Loucy (cell line): ENCODE data around the gene AADAC.
"Not testable (repeated sequence)": the region's sequence is repeated elsewhere in the genome, so short reads cannot be mapped to it uniquely, and the experiment has no call there.

ENCODE experiments used
- H2AFZ ChIP-seq: fragments of 200-600 bp; sonication (generic); 2 replicates; pipeline ENCODE4 v1.6.0; 2016; ENCODE audit warnings: antibody characterized with exemption, mild to moderate bottlenecking, low read length, moderate library complexity
- H3F3A ChIP-seq: fragments of 200-600 bp; 2 replicates; pipeline ENCODE4 v1.6.0; 2016; ENCODE audit warnings: antibody characterized with exemption, low read depth, mild to moderate bottlenecking
- H3K27me3 ChIP-seq: fragments of 200-600 bp; sonication (generic); 2 replicates; pipeline ENCODE4 v1.6.1; 2014; ENCODE audit warnings: low read length, mild to moderate bottlenecking; ENCODE audit not compliant: insufficient read depth, poor library complexity, severe bottlenecking
- H3K36me3 ChIP-seq: fragments of 200-600 bp; sonication (generic); 2 replicates; pipeline ENCODE4 v1.6.1; 2016; ENCODE audit warnings: low read length; ENCODE audit not compliant: insufficient read depth
- H3K4me1 ChIP-seq: fragments of 200-600 bp; sonication (generic); 2 replicates; pipeline ENCODE4 v1.5.1; 2014; ENCODE audit warnings: low read length, mild to moderate bottlenecking; ENCODE audit not compliant: insufficient read depth, poor library complexity, severe bottlenecking
- H3K4me2 ChIP-seq: fragments of 200-600 bp; sonication (generic); 2 replicates; pipeline ENCODE4 v1.6.0; 2014; ENCODE audit warnings: antibody characterized with exemption, low read length, low read depth, mild to moderate bottlenecking; ENCODE audit not compliant: poor library complexity, severe bottlenecking
- H3K4me3 ChIP-seq: fragments of 200-600 bp; sonication (generic); 2 replicates; pipeline ENCODE4 v1.5.1; 2014; ENCODE audit warnings: low read length, mild to moderate bottlenecking, mixed read lengths; ENCODE audit not compliant: poor library complexity, severe bottlenecking
- H3K79me2 ChIP-seq: fragments of 200-600 bp; sonication (generic); 2 replicates; pipeline ENCODE4 v1.6.1; 2014; ENCODE audit warnings: low read length; ENCODE audit not compliant: insufficient read depth
- H3K9ac ChIP-seq: fragments of 200-600 bp; sonication (generic); 2 replicates; pipeline ENCODE4 v1.6.0; 2014; ENCODE audit warnings: mild to moderate bottlenecking, low read depth, low read length, moderate library complexity; ENCODE audit not compliant: poor library complexity, severe bottlenecking
- H3K9me2 ChIP-seq: fragments of 200-600 bp; sonication (generic); replicated peaks from 2 replicates; pipeline ENCODE4 v1.6.1; 2016; ENCODE audit warnings: low read depth, low read length, mixed read lengths
- H3K9me3 ChIP-seq: fragments of 200-600 bp; sonication (generic); 2 replicates; pipeline ENCODE4 v1.6.1; 2014; ENCODE audit warnings: mild to moderate bottlenecking, antibody characterized with exemption, low read length, low read depth; ENCODE audit not compliant: insufficient read depth
- H4K20me1 ChIP-seq: fragments of 200-600 bp; sonication (generic); 2 replicates; pipeline ENCODE4 v1.6.0; 2014; ENCODE audit warnings: antibody characterized with exemption, low read length, mild to moderate bottlenecking; ENCODE audit not compliant: insufficient read depth, poor library complexity, severe bottlenecking
- EZH2phosphoT487 ChIP-seq: fragments of 200-600 bp; IDR thresholded peaks from 2 replicates; pipeline ENCODE4 v1.6.1; 2018; ENCODE audit warnings: antibody characterized with exemption, mild to moderate bottlenecking, moderate library complexity, borderline replicate concordance
- TF ChIP-seq, protein P1 (sequence below): fragments of 200-600 bp; sonication (generic); conservative IDR thresholded peaks from 2 replicates; pipeline ENCODE4 v1.5.1; 2014; ENCODE audit warnings: mild to moderate bottlenecking, antibody characterized with exemption, low read length

Gene AADAC

DNA sequence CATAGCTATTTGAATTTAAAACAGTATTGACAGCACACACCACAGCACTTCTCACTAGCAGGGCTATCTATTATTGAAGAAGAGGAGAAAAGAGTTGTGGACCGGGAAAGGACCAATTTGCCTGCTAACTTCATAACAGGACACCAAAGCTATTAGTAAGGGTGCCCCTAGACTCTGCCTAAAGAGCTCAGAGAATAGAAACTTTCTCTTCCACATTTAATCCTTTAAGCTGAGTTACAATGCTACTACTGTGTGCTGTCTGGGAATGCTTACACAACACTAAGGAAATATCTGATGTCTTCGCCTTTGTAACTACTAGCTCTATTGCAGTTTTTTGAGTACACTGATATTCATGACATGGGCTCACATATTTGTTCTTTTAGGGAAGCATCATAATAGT, 13.5 kb upstream of the AADAC start:
- Histone ChIP-seq H3K9me3 (no peaks in the 10 kb centered on the region), H3K27me3 (no peaks in the 10 kb centered on the region), H4K20me1 (no peaks in the 10 kb centered on the region), H3K4me3 (no peak overlapping the region), H2AFZ (no peak overlapping the region), H3K4me1 (no peaks in the 10 kb centered on the region), H3F3A (no peaks in the 10 kb centered on the region), H3K4me2 (no peak overlapping the region), H3K9me2 (no peaks in the 10 kb centered on the region), H3K79me2 (no peaks in the 10 kb centered on the region), H3K9ac (no peak overlapping the region), H3K36me3 (no peaks in the 10 kb centered on the region)
- TF ChIP-seq EZH2phosphoT487: no peak
- TF ChIP-seq, protein P1, sequence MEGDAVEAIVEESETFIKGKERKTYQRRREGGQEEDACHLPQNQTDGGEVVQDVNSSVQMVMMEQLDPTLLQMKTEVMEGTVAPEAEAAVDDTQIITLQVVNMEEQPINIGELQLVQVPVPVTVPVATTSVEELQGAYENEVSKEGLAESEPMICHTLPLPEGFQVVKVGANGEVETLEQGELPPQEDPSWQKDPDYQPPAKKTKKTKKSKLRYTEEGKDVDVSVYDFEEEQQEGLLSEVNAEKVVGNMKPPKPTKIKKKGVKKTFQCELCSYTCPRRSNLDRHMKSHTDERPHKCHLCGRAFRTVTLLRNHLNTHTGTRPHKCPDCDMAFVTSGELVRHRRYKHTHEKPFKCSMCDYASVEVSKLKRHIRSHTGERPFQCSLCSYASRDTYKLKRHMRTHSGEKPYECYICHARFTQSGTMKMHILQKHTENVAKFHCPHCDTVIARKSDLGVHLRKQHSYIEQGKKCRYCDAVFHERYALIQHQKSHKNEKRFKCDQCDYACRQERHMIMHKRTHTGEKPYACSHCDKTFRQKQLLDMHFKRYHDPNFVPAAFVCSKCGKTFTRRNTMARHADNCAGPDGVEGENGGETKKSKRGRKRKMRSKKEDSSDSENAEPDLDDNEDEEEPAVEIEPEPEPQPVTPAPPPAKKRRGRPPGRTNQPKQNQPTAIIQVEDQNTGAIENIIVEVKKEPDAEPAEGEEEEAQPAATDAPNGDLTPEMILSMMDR: no peak

DNA sequence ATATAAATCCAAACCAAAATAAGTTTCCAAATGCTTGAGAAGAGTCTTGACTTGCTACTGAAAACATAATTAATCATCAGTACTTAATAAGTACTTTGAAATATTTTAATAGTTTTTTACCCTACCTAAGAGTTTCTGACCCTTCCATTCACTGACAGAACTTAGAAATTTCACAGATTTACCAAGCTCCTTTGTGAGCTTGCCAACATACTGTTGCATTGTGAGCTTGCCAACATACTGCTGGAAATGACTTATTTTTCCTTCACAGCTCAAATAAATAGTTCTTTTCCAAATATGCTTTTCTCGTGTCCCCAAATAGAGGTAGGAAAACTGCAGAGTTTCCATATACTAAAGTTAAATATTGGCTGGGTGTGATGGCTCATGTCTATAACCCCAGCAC, 9.6 kb upstream of the AADAC start:
- H3K9ac ChIP-seq: no peak overlapping the region
- H3K9me2 ChIP-seq: no peaks in the 10 kb centered on the region
- H3F3A ChIP-seq: no peaks in the 10 kb centered on the region
- no peaks in the 10 kb centered on the region; the same call in 1 of the 2 replicates for H3K9me3 ChIP-seq
- H3K27me3 ChIP-seq: no peaks in the 10 kb centered on the region
- H3K4me2 ChIP-seq: no peak overlapping the region
- H3K36me3 ChIP-seq: no peaks in the 10 kb centered on the region
- no peak overlapping the region for H2AFZ ChIP-seq
- no peak for TF ChIP-seq EZH2phosphoT487
- TF ChIP-seq, protein P1: no peak
- H3K79me2 ChIP-seq: no peaks in the 10 kb centered on the region
- H3K4me1 ChIP-seq: no peaks in the 10 kb centered on the region
- no peaks in the 10 kb centered on the region for H4K20me1 ChIP-seq
- H3K4me3 ChIP-seq: no peak overlapping the region

DNA sequence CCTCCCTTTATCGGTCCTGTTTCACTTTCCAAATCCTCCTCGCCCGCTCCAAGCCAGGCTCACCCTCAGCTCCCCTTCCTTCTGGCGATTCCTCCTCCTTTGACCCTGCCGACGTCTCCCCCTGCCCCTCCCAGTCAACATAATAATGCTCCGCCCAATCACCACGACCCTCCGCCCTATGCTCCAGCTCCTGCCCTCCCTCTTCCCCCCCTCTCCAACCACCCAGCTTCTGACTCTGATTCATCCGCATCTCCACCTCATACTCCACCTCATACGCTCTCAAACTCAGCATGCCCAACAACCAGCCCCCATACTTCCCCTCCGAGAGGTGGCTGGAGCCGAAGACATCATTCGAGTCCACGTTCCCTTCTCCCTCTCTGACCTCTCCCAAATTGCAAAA, 7.1 kb upstream of the AADAC start:
- Histone ChIP-seq H3K79me2 (no peaks in the 10 kb centered on the region), H3K4me2 (no peak overlapping the region)

DNA sequence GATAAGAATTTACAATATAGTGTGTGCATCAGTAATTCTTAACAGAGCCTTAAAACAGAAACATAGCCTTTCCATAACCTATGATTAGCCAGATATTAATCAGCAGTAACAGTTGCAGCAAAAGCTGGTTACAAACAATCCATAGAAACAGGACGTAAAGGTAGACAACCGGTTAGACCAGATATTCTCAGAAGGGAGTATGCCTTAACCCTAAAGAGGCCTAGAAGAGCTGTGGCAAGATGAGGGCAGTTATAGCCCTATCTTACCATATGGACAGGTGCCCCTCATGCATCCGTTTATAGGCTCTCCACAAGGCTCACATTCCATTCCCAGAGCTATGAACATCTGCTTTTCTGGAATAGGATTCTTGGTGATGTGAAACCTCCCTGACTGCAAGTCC, 5.0 kb upstream of the AADAC start:
- H3K4me1 ChIP-seq: peaks cover 14% of the 10 kb centered on the region
- not testable (repeated sequence) for H3K9me3 ChIP-seq, H3K9ac ChIP-seq, H3K36me3 ChIP-seq, H4K20me1 ChIP-seq, H3K4me2 ChIP-seq, H3K4me3 ChIP-seq, H3K79me2 ChIP-seq, H3K9me2 ChIP-seq, H3F3A ChIP-seq, H2AFZ ChIP-seq, H3K27me3 ChIP-seq

More for the DNA sequence above, 7.1 kb upstream of the AADAC start:
- H3K4me1 ChIP-seq: peaks cover 11% of the 10 kb centered on the region
- no peaks in the 10 kb centered on the region for H4K20me1 ChIP-seq
- H3K27me3 ChIP-seq: no peaks in the 10 kb centered on the region
- TF ChIP-seq, protein P1: no peak
- no peak for TF ChIP-seq EZH2phosphoT487
- H3K9me2 ChIP-seq: no peaks in the 10 kb centered on the region
- H3K9me3 ChIP-seq: no peaks in the 10 kb centered on the region; the same call in 1 of the 2 replicates
- no peak overlapping the region for H3K9ac ChIP-seq
- H3K4me3 ChIP-seq: no peak overlapping the region
- H2AFZ ChIP-seq: no peak overlapping the region
- no peaks in the 10 kb centered on the region for H3K36me3 ChIP-seq
- no peaks in the 10 kb centered on the region for H3F3A ChIP-seq
